Measurements from ENCODE around the gene CNOT4. TPM values are rescaled to one million over a fixed set of nuclear protein-coding genes. Genes with fewer than 3 reads are reported as not detected.

CNOT4 gene
- total RNA-seq, 1 donor from 2014 or later = 22.8 TPM

DNA sequence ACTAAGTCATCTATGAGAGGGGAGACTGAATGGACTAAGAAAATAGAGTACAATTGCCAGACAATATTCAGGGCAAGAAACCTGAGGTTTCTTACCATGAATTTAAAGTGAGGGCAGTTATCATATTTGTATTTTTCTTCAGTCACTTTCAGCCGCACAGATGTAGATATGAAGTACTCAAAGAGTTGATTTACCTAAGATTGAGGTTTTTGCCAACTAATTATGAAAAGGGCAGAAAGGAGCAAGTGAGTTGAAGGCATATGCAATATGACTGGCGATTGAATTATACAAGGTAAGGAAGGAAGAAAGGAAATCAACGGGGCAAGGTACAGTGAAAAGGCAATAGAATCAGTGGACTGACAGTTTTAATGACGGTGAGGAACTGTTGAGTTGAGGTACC, 17.8 kb downstream of the CNOT4 start:
- TF ChIP-seq, protein P1, sequence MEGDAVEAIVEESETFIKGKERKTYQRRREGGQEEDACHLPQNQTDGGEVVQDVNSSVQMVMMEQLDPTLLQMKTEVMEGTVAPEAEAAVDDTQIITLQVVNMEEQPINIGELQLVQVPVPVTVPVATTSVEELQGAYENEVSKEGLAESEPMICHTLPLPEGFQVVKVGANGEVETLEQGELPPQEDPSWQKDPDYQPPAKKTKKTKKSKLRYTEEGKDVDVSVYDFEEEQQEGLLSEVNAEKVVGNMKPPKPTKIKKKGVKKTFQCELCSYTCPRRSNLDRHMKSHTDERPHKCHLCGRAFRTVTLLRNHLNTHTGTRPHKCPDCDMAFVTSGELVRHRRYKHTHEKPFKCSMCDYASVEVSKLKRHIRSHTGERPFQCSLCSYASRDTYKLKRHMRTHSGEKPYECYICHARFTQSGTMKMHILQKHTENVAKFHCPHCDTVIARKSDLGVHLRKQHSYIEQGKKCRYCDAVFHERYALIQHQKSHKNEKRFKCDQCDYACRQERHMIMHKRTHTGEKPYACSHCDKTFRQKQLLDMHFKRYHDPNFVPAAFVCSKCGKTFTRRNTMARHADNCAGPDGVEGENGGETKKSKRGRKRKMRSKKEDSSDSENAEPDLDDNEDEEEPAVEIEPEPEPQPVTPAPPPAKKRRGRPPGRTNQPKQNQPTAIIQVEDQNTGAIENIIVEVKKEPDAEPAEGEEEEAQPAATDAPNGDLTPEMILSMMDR (IDR thresholded peaks at IDR 0.05) = no peak
- no peaks in the 10 kb centered on the region for H3K27me3 Mint-ChIP-seq (ENCODE audit: unreplicated experiment)
- H3K4me1 Mint-ChIP-seq (ENCODE audit: unreplicated experiment) = peaks cover 8% of the 10 kb centered on the region
- no peak overlapping the region for H3K27ac Mint-ChIP-seq (ENCODE audit: unreplicated experiment)
- H3K36me3 Mint-ChIP-seq (ENCODE audit: unreplicated experiment) = no peaks in the 10 kb centered on the region
- DNase-seq (ENCODE audit: extremely low spot score, unreplicated experiment) = no peak
- H3K4me3 Mint-ChIP-seq (ENCODE audit: unreplicated experiment) = no peak overlapping the region
- H3K9me3 Mint-ChIP-seq (ENCODE audit: unreplicated experiment) = no peaks in the 10 kb centered on the region

DNA sequence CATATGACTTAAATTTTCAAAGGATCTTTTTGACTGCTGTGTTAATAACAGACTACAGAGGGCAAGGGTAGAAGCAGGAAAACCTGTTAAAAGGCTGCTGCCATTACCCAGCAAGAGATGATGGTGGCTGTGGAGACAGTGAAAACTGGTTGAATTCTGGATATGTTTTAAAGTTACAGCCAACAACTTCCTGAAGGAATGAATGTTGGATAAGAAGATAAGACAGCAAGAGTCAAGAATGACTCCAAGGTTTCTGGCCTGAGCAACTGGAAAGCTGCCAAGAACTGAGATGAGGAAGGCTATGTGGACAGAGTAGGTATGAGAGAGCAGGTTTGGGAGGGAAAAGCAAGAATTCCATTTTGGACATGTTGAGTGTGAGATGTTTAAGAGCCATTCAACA, 19.1 kb downstream of the CNOT4 start:
- Mint-ChIP-seq H3K4me1 (ENCODE audit: unreplicated experiment) (peaks cover 17% of the 10 kb centered on the region), H3K36me3 (ENCODE audit: unreplicated experiment) (no peaks in the 10 kb centered on the region), H3K4me3 (ENCODE audit: unreplicated experiment) (no peak overlapping the region), H3K27ac (ENCODE audit: unreplicated experiment) (no peak overlapping the region), H3K9me3 (ENCODE audit: unreplicated experiment) (no peaks in the 10 kb centered on the region), H3K27me3 (ENCODE audit: unreplicated experiment) (no peaks in the 10 kb centered on the region)
- DNase-seq (ENCODE audit: extremely low spot score, unreplicated experiment) = no peak
- TF ChIP-seq, protein P1 (IDR thresholded peaks at IDR 0.05) = no peak

DNA sequence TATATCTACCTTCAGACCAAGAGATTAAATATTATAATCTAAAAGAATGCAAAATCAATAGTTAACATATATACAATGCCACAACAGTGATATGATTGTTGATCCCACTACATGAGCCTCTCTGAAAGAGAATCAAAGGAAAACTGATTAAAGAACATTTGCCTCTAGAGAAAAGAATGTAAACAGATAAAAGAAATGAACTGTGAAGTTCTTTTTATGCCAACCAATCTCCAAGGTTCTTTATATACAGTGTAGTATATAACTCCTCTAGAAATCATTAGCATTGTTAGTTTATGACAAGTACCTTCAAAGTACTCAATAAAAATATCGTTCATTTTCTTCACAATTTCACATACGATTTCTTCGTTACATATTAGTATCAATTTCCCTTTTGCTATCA, 20.1 kb downstream of the CNOT4 start:
- no peak overlapping the region for H3K4me3 Mint-ChIP-seq (ENCODE audit: unreplicated experiment)
- no peaks in the 10 kb centered on the region for H3K27me3 Mint-ChIP-seq (ENCODE audit: unreplicated experiment)
- TF ChIP-seq, protein P1 (IDR thresholded peaks at IDR 0.05) = no peak
- H3K4me1 Mint-ChIP-seq (ENCODE audit: unreplicated experiment) = peaks cover 21% of the 10 kb centered on the region
- H3K9me3 Mint-ChIP-seq (ENCODE audit: unreplicated experiment) = no peaks in the 10 kb centered on the region
- no peaks in the 10 kb centered on the region for H3K36me3 Mint-ChIP-seq (ENCODE audit: unreplicated experiment)
- no peak for DNase-seq (ENCODE audit: extremely low spot score, unreplicated experiment)
- H3K27ac Mint-ChIP-seq (ENCODE audit: unreplicated experiment) = no peak overlapping the region

DNA sequence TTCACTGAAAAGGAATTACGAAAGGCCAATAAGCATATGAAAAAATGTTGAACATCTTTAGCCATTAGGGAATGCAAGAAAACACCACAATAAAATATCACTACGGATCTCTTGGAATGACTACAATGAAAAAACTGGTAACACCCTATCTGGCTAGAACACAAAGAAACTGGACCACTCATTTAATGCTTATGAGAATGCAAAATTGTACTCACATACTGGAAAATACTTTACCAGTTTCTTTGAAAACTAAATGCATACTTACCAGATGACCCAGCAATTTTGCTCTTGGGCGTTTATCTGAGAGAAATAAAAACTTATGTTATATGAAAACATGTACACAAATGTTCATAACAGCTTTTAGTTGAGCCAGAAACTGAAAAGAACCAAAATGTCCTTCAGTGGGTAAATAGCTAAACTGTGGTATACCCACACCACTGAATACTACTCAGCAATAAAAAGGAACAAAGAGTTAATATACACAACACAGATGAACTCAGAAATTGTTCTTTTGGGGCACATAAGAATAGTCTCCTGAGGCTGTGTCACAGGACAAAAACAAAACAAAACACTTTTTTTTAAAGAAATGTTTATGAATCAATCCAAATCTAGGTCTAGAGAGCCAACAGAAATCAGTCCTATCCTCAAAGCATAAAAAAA, 23.5 kb downstream of the CNOT4 start:
- Mint-ChIP-seq H3K4me1 (ENCODE audit: unreplicated experiment) (peaks cover 23% of the 10 kb centered on the region), H3K9me3 (ENCODE audit: unreplicated experiment) (no peaks in the 10 kb centered on the region), H3K36me3 (ENCODE audit: unreplicated experiment) (peaks cover 2% of the 10 kb centered on the region), H3K4me3 (ENCODE audit: unreplicated experiment) (no peak overlapping the region), H3K27me3 (ENCODE audit: unreplicated experiment) (no peaks in the 10 kb centered on the region), H3K27ac (ENCODE audit: unreplicated experiment) (peak overlapping the region; percentile 46)
- no peak for DNase-seq (ENCODE audit: extremely low spot score, unreplicated experiment)
- TF ChIP-seq, protein P1 (IDR thresholded peaks at IDR 0.05) = no peak

DNA sequence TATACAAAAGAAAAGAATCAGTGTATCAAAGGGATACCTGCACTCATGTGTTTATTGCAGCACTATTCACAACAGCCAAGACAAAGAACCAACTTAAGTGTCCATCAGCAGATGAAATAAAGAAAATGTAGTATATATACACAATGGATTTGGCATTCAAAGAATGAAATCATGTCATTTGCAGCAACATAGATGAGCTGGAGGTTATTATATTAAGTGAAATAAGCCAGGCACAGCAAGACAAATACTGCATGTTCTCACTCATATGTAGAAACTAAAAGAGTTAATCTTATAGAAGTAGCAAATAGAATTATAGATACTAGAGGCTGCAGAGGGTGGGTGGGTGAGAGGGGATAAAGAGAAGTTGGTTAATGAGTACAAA, 28.3 kb downstream of the CNOT4 start:
- no peak for DNase-seq (ENCODE audit: extremely low spot score, unreplicated experiment)
- Mint-ChIP-seq H3K4me3 (ENCODE audit: unreplicated experiment) (no peak overlapping the region), H3K4me1 (ENCODE audit: unreplicated experiment) (peaks cover 19% of the 10 kb centered on the region), H3K36me3 (ENCODE audit: unreplicated experiment) (peaks cover 4% of the 10 kb centered on the region), H3K9me3 (ENCODE audit: unreplicated experiment) (no peaks in the 10 kb centered on the region), H3K27me3 (ENCODE audit: unreplicated experiment) (no peaks in the 10 kb centered on the region), H3K27ac (ENCODE audit: unreplicated experiment) (no peak overlapping the region)
- TF ChIP-seq, protein P1 (IDR thresholded peaks at IDR 0.05) = no peak
